Right lobe of liver (tissue), 4 donors: Measurements from ENCODE around the gene KIF26A.

Source experiments
- POLR2A ChIP-seq: fragments of 450-650 bp; IDR thresholded peaks from one replicate; pipeline ENCODE4 v1.6.1; 2017; ENCODE audit warnings: antibody characterized with exemption, mild to moderate bottlenecking
- TF ChIP-seq, protein P1 (sequence below), 4 donors: fragments of 200-600 bp in 3 of 4; fragments of 450-650 bp in 1 of 4; IDR thresholded peaks; one replicate each; pipeline versions ENCODE4 v1.5.1 to v1.8.0; 2016 to 2022; ENCODE audit warnings: antibody characterized with exemption in 4 of 4, mild to moderate bottlenecking in 2 of 4
- donor health status: DM: no; HTN: no; CAD: no.
- donor health status: DM: no; HTN: no; CAD: no.
- donor health status: DM: no; HTN: yes; CAD: no.

DNA sequence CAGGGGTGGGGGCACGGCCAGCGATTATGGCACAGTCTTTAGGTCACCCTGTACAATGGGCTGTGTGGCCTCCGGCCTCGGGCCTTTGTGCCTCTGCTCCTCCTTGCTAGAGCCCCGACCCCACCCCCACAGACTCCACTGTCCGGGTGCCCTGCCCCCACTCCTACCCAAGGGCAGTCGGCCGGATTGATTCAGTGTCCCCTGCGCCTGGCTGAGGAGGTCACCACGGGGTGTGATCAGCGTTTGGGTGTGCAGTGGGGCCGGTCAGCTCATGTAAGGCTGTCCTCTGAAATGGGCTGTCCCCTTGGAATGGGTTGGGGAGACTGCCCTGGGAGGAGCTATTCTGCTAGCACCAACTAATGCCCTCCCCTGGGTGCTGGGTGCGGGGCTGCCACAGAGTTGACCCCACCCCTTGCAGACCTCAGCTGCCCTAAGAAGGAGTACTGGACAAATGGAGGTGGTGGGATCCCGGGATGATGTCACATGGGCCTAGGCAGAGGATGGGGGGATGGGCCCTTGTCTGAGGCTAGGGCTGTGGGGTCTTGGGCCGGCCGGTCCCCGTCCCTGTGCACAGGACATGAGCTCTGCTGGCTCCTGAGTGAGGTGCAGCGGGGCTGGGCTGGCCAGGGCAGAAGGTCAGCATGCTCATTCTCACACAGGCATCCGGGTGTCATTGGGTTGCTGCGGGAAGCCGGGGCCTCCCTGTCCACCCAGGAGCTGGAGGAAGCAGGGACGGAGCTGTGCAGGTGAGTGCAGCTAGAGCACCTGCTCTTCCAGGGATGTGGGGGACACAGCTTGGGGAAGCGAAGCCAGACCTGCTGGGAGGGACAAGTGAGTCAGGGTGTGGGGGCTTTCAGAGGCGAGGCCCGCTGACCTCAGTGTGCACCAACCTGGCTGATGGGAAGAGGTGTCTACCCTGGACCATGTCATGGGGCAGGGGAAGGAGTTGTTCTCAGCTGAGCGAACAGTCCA, 29.5 kb upstream of the KIF26A start:
- TF ChIP-seq, protein P1, sequence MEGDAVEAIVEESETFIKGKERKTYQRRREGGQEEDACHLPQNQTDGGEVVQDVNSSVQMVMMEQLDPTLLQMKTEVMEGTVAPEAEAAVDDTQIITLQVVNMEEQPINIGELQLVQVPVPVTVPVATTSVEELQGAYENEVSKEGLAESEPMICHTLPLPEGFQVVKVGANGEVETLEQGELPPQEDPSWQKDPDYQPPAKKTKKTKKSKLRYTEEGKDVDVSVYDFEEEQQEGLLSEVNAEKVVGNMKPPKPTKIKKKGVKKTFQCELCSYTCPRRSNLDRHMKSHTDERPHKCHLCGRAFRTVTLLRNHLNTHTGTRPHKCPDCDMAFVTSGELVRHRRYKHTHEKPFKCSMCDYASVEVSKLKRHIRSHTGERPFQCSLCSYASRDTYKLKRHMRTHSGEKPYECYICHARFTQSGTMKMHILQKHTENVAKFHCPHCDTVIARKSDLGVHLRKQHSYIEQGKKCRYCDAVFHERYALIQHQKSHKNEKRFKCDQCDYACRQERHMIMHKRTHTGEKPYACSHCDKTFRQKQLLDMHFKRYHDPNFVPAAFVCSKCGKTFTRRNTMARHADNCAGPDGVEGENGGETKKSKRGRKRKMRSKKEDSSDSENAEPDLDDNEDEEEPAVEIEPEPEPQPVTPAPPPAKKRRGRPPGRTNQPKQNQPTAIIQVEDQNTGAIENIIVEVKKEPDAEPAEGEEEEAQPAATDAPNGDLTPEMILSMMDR (IDR thresholded peaks at IDR 0.05): no peak
- TF ChIP-seq POLR2A: no peak
